Measurements from ENCODE around the gene GEMIN4.

- TF ChIP-seq CTCF (IDR thresholded peaks at IDR 0.05) (no peak), POLR2AphosphoS5 (IDR thresholded peaks at IDR 0.05; ENCODE audit: insufficient read depth in 1 of 2, low read depth in 1 of 2) (no peak), POLR2A (IDR thresholded peaks at IDR 0.05) (no peak)
Observed at GRCh38 chr17:799261-799660, 47.2 kb upstream of the GEMIN4 start.

All from vagina (tissue), 2 donors.